ENCODE results near the gene AGBL4. TPM values are rescaled to one million over a fixed set of nuclear protein-coding genes. Genes with fewer than 3 reads are reported as not detected.

Gene AGBL4
- total and polyA plus RNA-seq, 2 of the 13 experiments (the other 11 are each of a cell fraction or from before 2014, with no cell fraction given) = not detected

- TF ChIP-seq SETDB1 (CRISPR knock-in tag; IDR thresholded peaks at IDR 0.05; ENCODE audit: borderline replicate concordance) (no peak), RBM22 (optimal IDR thresholded peaks at IDR 0.05; ENCODE audit: low read length) (no peak), GATAD1 (CRISPR knock-in tag; IDR thresholded peaks at IDR 0.05) (no peak), TSC22D2 (CRISPR knock-in tag; IDR thresholded peaks at IDR 0.05; ENCODE audit: borderline replicate concordance) (peak; percentile 87; the same call in 1 of the 2 replicates), KLF15 (CRISPR knock-in tag; IDR thresholded peaks at IDR 0.05; ENCODE audit: borderline replicate concordance) (0 out of 2 replicates have a peak, but pooled peaks have one; percentile 58), IRF9 (CRISPR knock-in tag; IDR thresholded peaks at IDR 0.05; ENCODE audit: borderline replicate concordance) (no peak), ZNF451 (CRISPR knock-in tag; IDR thresholded peaks at IDR 0.05) (no peak), RAD21 (CRISPR knock-in tag; IDR thresholded peaks at IDR 0.05) (peak; percentile 50; the same call in 1 of the 2 replicates), TAF1 (CRISPR knock-in tag; IDR thresholded peaks at IDR 0.05) (no peak), CHCHD3 (CRISPR knock-in tag; IDR thresholded peaks at IDR 0.05) (no peak), ZFAT (CRISPR knock-in tag; conservative IDR thresholded peaks at IDR 0.05) (no peak), REPIN1 (CRISPR knock-in tag; IDR thresholded peaks at IDR 0.05; ENCODE audit: borderline replicate concordance, low read depth) (peak; percentile 62; the same call in 1 of the 2 replicates), ZNF784 (CRISPR knock-in tag; IDR thresholded peaks at IDR 0.05; ENCODE audit: borderline replicate concordance) (no peak), EHMT2 (IDR thresholded peaks at IDR 0.05; ENCODE audit: borderline replicate concordance, low read depth, low read length) (peak; percentile 92), ZNF792 (CRISPR knock-in tag; IDR thresholded peaks at IDR 0.05) (peak; percentile 51; the same call in 1 of the 2 replicates), SAFB2 (CRISPR knock-in tag; IDR thresholded peaks at IDR 0.05; ENCODE audit: borderline replicate concordance, low read depth) (no peak)
- TF ChIP-seq, protein P1, sequence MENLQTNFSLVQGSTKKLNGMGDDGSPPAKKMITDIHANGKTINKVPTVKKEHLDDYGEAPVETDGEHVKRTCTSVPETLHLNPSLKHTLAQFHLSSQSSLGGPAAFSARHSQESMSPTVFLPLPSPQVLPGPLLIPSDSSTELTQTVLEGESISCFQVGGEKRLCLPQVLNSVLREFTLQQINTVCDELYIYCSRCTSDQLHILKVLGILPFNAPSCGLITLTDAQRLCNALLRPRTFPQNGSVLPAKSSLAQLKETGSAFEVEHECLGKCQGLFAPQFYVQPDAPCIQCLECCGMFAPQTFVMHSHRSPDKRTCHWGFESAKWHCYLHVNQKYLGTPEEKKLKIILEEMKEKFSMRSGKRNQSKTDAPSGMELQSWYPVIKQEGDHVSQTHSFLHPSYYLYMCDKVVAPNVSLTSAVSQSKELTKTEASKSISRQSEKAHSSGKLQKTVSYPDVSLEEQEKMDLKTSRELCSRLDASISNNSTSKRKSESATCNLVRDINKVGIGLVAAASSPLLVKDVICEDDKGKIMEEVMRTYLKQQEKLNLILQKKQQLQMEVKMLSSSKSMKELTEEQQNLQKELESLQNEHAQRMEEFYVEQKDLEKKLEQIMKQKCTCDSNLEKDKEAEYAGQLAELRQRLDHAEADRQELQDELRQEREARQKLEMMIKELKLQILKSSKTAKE (CRISPR knock-in tag; IDR thresholded peaks at IDR 0.05; ENCODE audit: borderline replicate concordance) = no peak
- TF ChIP-seq, protein P2, sequence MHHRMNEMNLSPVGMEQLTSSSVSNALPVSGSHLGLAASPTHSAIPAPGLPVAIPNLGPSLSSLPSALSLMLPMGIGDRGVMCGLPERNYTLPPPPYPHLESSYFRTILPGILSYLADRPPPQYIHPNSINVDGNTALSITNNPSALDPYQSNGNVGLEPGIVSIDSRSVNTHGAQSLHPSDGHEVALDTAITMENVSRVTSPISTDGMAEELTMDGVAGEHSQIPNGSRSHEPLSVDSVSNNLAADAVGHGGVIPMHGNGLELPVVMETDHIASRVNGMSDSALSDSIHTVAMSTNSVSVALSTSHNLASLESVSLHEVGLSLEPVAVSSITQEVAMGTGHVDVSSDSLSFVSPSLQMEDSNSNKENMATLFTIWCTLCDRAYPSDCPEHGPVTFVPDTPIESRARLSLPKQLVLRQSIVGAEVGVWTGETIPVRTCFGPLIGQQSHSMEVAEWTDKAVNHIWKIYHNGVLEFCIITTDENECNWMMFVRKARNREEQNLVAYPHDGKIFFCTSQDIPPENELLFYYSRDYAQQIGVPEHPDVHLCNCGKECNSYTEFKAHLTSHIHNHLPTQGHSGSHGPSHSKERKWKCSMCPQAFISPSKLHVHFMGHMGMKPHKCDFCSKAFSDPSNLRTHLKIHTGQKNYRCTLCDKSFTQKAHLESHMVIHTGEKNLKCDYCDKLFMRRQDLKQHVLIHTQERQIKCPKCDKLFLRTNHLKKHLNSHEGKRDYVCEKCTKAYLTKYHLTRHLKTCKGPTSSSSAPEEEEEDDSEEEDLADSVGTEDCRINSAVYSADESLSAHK (CRISPR knock-in tag; IDR thresholded peaks at IDR 0.05; ENCODE audit: borderline replicate concordance) = no peak
Observed at GRCh38 chr1:48530727-48531351, 1492.9 kb downstream of the AGBL4 start (continued).
